Keratinocyte (primary cell): ENCODE data around the gene ALDH1A3. TPM values are rescaled to one million over a fixed set of nuclear protein-coding genes. Genes with fewer than 3 reads are reported as not detected.

Experiments used
- DNase-seq: peaks from one replicate; pipeline ENCODE4 v3.0.0-alpha.2; 2011; ENCODE audit warnings: low read depth, missing footprints, low spot score
- FAIRE-seq: peaks from 2 replicates; lab custom pipeline; 2011; peaks lifted over from hg19 to GRCh38; lab: Jason Lieb, UNC
- H2AFZ ChIP-seq: 2 replicates; pipeline ENCODE4 v1.6.0; 2012; ENCODE audit warnings: low read length, control low read depth, inconsistent platforms; ENCODE audit not compliant: control insufficient read depth
- H3K27ac ChIP-seq: 2 replicates; pipeline ENCODE4 v1.5.1; 2011; ENCODE audit warnings: low read length; ENCODE audit not compliant: control insufficient read depth, insufficient read depth
- H3K27me3 ChIP-seq: 3 replicates; pipeline ENCODE4 v1.6.0; 2011; ENCODE audit warnings: low read length; ENCODE audit not compliant: control insufficient read depth, insufficient read depth; ENCODE audit errors: extremely low read depth
- H3K36me3 ChIP-seq, 2 experiments: 2 replicates in 1 of 2; 3 replicates in 1 of 2; pipeline ENCODE4 v1.5.1; 2011; ENCODE audit warnings: low read length in 2 of 2, mild to moderate bottlenecking in 1 of 2; ENCODE audit not compliant: control insufficient read depth in 2 of 2, insufficient read depth in 2 of 2; ENCODE audit errors: extremely low read depth in 1 of 2
- H3K4me1 ChIP-seq: 3 replicates; pipeline ENCODE4 v1.5.1; 2011; ENCODE audit warnings: low read length; ENCODE audit not compliant: control insufficient read depth, insufficient read depth; ENCODE audit errors: extremely low read depth
- H3K4me2 ChIP-seq: 3 replicates; pipeline ENCODE4 v1.6.0; 2011; ENCODE audit warnings: low read depth, low read length; ENCODE audit not compliant: control insufficient read depth, insufficient read depth; ENCODE audit errors: extremely low read depth
- H3K4me3 ChIP-seq, 3 experiments: fragments of 200-600 bp in 1 of 3; sonication (generic) in 1 of 3; 2 replicates in 2 of 3; 3 replicates in 1 of 3; pipeline ENCODE4 v1.5.1; 2011 to 2016; ENCODE audit warnings: low read length in 3 of 3, mild to moderate bottlenecking in 3 of 3, control low read depth in 2 of 3, inconsistent platforms in 1 of 3, low read depth in 1 of 3, mixed read lengths in 1 of 3, mixed run types in 1 of 3, moderate library complexity in 1 of 3; ENCODE audit not compliant: control insufficient read depth in 2 of 3, insufficient read depth in 2 of 3; ENCODE audit errors: extremely low read depth in 1 of 3
- H3K79me2 ChIP-seq: 2 replicates; pipeline ENCODE4 v1.6.0; 2012; ENCODE audit warnings: low read length; ENCODE audit not compliant: control insufficient read depth, insufficient read depth
- H3K9ac ChIP-seq: 3 replicates; pipeline ENCODE4 v1.6.0; 2011; ENCODE audit warnings: low read length; ENCODE audit not compliant: control insufficient read depth, insufficient read depth; ENCODE audit errors: extremely low read depth
- H3K9me1 ChIP-seq: 3 replicates; pipeline ENCODE4 v1.6.0; 2011; ENCODE audit warnings: low read length; ENCODE audit not compliant: control insufficient read depth, insufficient read depth; ENCODE audit errors: extremely low read depth
- H3K9me3 ChIP-seq: 2 replicates; pipeline ENCODE4 v1.5.1; 2012; ENCODE audit warnings: low read depth, low read length; ENCODE audit not compliant: control insufficient read depth
- H4K20me1 ChIP-seq: 3 replicates; pipeline ENCODE4 v1.6.0; 2011; ENCODE audit warnings: low read length; ENCODE audit not compliant: control insufficient read depth, insufficient read depth; ENCODE audit errors: extremely low read depth
- CTCF ChIP-seq, 3 experiments: IDR thresholded peaks in 1 of 3; conservative IDR thresholded peaks in 1 of 3; optimal IDR thresholded peaks in 1 of 3; 2 replicates in 2 of 3; 3 replicates in 1 of 3; pipeline versions ENCODE3 to v1.5.1; 2011; ENCODE audit warnings: low read length in 3 of 3, mild to moderate bottlenecking in 3 of 3, moderate library complexity in 2 of 3, control low read depth in 1 of 3, inconsistent platforms in 1 of 3; ENCODE audit not compliant: insufficient read depth in 2 of 3; ENCODE audit errors: extremely low read depth in 1 of 3
- EZH2 ChIP-seq: IDR thresholded peaks from one replicate; pipeline ENCODE4 v1.6.1; 2012; ENCODE audit warnings: inconsistent platforms, mild to moderate bottlenecking, low read length, moderate library complexity
- dilution Hi-C: fragments of 300-500 bp; cut with MboI; formaldehyde crosslinking; loops from one replicate; pipeline ENCODE4 v1.7.0; 2020; ENCODE audit warnings: low sequenced_read_pairs; ENCODE audit not compliant: extremely low pct_ligation_motif_present
- polyA plus RNA-seq, 5 experiments: library from polyadenylated mRNA; depleted of rRNA in 3 of 5; stranded (reverse) in 3 of 5; stranded (forward) in 1 of 5; unstranded in 1 of 5; fragments of >200 nt; gene quantifications; 1 replicate in 1 of 5; 2 replicates in 3 of 5; 3 replicates in 1 of 5; pipeline versions ENCODE4 v1.2.1 to v1.2.3, GENCODE V29; 2011 to 2012; ENCODE audit warnings: missing spikeins in 2 of 5, low read depth in 1 of 5, low replicate concordance in 1 of 5

Gene ALDH1A3
- polyA plus RNA-seq, 1 donor (not counting 4 experiments of a cell fraction or from before 2014, with no cell fraction given): 218 TPM

- TF ChIP-seq EZH2: no peak
- TF ChIP-seq CTCF (optimal IDR thresholded peaks at IDR 0.05 in 1 of 3, IDR thresholded peaks at IDR 0.05 in 1 of 3, conservative IDR thresholded peaks at IDR 0.05 in 1 of 3; ENCODE audit: extremely low read depth in 1 of 3, insufficient read depth in 2 of 3, low read length in 3 of 3): no peak
- Histone ChIP-seq H4K20me1 (no peaks in the 10 kb centered on the region), H3K4me3 (no peak overlapping the region), H3K4me1 (peaks cover 12% of the 10 kb centered on the region), H3K79me2 (peaks cover 47% of the 10 kb centered on the region), H3K4me2 (no peak overlapping the region), H3K27me3 (no peaks in the 10 kb centered on the region), H3K9ac (no peak overlapping the region), H3K9me1 (no peaks in the 10 kb centered on the region), H2AFZ (no peak overlapping the region), H3K9me3 (no peaks in the 10 kb centered on the region), H3K27ac (no peak overlapping the region), H3K36me3 (peaks cover 5 to 30% of the 10 kb centered on the region in 2 experiments)
- no peak for FAIRE-seq
- DNase-seq: no peak
- dilution Hi-C loops: no loop called here
These were observed 6.2 kb downstream of the ALDH1A3 start for GRCh38 chr15:100885811-100886210.

- peaks cover 14 to 42% of the 10 kb centered on the region in 2 experiments for H3K36me3 ChIP-seq
- H3K4me3 ChIP-seq: no peak overlapping the region
- H3K9me3 ChIP-seq: no peaks in the 10 kb centered on the region
- H3K27ac ChIP-seq: no peak overlapping the region
- H3K9ac ChIP-seq: no peak overlapping the region
- H3K4me2 ChIP-seq: no peak overlapping the region
- no peak overlapping the region for H2AFZ ChIP-seq
- dilution Hi-C loops: no loop called here
- FAIRE-seq (no peak), DNase-seq (no peak)
- no peaks in the 10 kb centered on the region for H3K9me1 ChIP-seq
- no peaks in the 10 kb centered on the region for H3K27me3 ChIP-seq
- H3K4me1 ChIP-seq: peaks cover 11% of the 10 kb centered on the region
- H4K20me1 ChIP-seq: no peaks in the 10 kb centered on the region
- H3K79me2 ChIP-seq: peaks cover 31% of the 10 kb centered on the region
- TF ChIP-seq EZH2 (no peak), CTCF (optimal IDR thresholded peaks at IDR 0.05 in 1 of 3, IDR thresholded peaks at IDR 0.05 in 1 of 3, conservative IDR thresholded peaks at IDR 0.05 in 1 of 3; ENCODE audit: extremely low read depth in 1 of 3, insufficient read depth in 2 of 3, low read length in 3 of 3) (no peak)
These were observed 7.7 kb downstream of the ALDH1A3 start for GRCh38 chr15:100887211-100887913.
